Measurements from ENCODE around the gene ZNF638. TPM values are rescaled to one million over a fixed set of nuclear protein-coding genes. Genes with fewer than 3 reads are reported as not detected.

The ZNF638 gene
- total RNA-seq, 1 experiment from 2014 or later: 109 TPM

DNA sequence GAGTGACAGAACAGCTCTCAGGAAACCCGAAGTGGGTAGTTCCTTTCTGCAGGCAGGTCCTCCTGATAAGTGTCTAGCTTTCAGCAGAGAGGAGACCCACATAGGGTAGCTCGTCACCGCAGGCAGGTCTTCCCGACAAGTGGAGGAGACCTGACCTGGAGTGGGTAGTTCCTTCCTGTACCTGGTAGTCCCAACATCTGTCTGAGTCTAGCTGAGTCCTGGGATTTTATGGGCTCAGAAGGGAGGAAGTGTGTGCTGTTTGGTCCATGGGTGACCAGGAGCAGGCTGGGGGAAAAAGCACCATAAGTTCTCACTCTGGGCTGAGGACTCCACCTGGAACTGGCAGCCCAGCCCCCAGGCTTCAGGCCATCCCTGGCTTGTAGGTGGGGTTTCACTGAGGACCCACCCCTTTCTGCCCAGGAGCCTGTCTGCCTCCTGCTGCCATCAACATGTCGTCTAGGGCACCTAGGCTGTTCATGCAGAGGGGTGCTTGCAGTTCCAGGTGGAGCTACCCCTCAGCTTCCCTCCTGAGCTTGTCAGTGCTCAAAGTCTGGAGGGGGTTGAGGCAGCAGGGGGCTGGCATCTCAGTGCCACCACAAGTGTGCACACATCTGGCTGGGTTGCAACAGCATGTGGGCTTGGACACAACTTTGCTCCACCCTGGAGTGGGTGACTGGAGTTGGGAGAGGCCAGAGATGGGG, 131.2 kb downstream of the ZNF638 start (continued):
- TF ChIP-seq FOXP4 (CRISPR knock-in tag; IDR thresholded peaks at IDR 0.05) (no peak), ZNF317 (CRISPR knock-in tag; IDR thresholded peaks at IDR 0.05; ENCODE audit: borderline replicate concordance, low read depth) (no peak), EMX1 (CRISPR knock-in tag; IDR thresholded peaks at IDR 0.05) (no peak), NFYB (CRISPR knock-in tag; conservative IDR thresholded peaks at IDR 0.05; ENCODE audit: low read depth) (no peak), IRF2 (CRISPR knock-in tag; IDR thresholded peaks at IDR 0.05; ENCODE audit: borderline replicate concordance, low read depth) (no peak), PREB (CRISPR knock-in tag; IDR thresholded peaks at IDR 0.05; ENCODE audit: borderline replicate concordance) (no peak), SOX15 (CRISPR knock-in tag; IDR thresholded peaks at IDR 0.05) (no peak), NFE2L1 (CRISPR knock-in tag; IDR thresholded peaks at IDR 0.05) (no peak), ZNF532 (CRISPR knock-in tag; IDR thresholded peaks at IDR 0.05; ENCODE audit: borderline replicate concordance) (no peak)

DNA sequence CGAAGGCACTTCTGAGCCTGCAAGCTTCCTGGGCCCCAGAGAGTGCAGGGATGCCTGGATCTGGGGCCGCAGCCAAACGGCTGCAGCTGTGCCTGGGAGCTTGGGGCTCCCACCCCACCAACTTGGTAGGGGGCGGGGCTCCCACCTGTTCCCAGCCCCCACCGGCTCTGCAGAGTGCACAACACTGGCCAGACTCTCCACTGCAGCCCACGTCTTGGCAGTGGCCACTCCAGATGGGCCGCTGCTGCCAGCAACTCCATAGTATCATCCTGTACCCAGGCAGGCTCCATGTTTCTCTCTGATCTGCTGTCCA, 131.7 kb downstream of the ZNF638 start:
- CTCF ChIA-PET: interaction anchor here (3.5 to 10.8 kb wide), 3 partner anchors 10 to 49 kb away, joined by 32 to 116 read pairs (median 108); partner anchors contain the start of gene DYSF
- H3K4me1 Mint-ChIP-seq: peaks cover 34% of the 10 kb centered on the region
- TF ChIP-seq E2F5 (CRISPR knock-in tag; IDR thresholded peaks at IDR 0.05): no peak
- no peak for TF ChIP-seq ZNF671 (CRISPR knock-in tag; IDR thresholded peaks at IDR 0.05)
- no peak for TF ChIP-seq PREB (CRISPR knock-in tag; IDR thresholded peaks at IDR 0.05; ENCODE audit: borderline replicate concordance)
- no peak for TF ChIP-seq OVOL2 (CRISPR knock-in tag; IDR thresholded peaks at IDR 0.05; ENCODE audit: borderline replicate concordance)
- no peak for TF ChIP-seq RORB (CRISPR knock-in tag; IDR thresholded peaks at IDR 0.05)
- no peak for TF ChIP-seq KAT7 (CRISPR knock-in tag; IDR thresholded peaks at IDR 0.05; ENCODE audit: borderline replicate concordance)
- no peak for TF ChIP-seq ZNF317 (CRISPR knock-in tag; IDR thresholded peaks at IDR 0.05; ENCODE audit: borderline replicate concordance, low read depth)
- TF ChIP-seq, protein P1, sequence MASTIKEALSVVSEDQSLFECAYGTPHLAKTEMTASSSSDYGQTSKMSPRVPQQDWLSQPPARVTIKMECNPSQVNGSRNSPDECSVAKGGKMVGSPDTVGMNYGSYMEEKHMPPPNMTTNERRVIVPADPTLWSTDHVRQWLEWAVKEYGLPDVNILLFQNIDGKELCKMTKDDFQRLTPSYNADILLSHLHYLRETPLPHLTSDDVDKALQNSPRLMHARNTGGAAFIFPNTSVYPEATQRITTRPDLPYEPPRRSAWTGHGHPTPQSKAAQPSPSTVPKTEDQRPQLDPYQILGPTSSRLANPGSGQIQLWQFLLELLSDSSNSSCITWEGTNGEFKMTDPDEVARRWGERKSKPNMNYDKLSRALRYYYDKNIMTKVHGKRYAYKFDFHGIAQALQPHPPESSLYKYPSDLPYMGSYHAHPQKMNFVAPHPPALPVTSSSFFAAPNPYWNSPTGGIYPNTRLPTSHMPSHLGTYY (CRISPR knock-in tag; IDR thresholded peaks at IDR 0.05): no peak
- no peak for TF ChIP-seq HMGXB4 (CRISPR knock-in tag; IDR thresholded peaks at IDR 0.05)
- TF ChIP-seq ZNF219 (CRISPR knock-in tag; IDR thresholded peaks at IDR 0.05; ENCODE audit: borderline replicate concordance): no peak
- no peak overlapping the region for H3K27ac Mint-ChIP-seq
- peaks cover 40% of the 10 kb centered on the region for H3K27me3 Mint-ChIP-seq (ENCODE audit: low read depth)
- no peaks in the 10 kb centered on the region for H3K9me3 Mint-ChIP-seq
- H3K36me3 Mint-ChIP-seq: peaks cover 3% of the 10 kb centered on the region; the same call in 1 of the 2 replicates
- no peak for ATAC-seq
- POLR2A ChIA-PET: no interaction called here
- H3K4me3 Mint-ChIP-seq: no peak overlapping the region
- DNase-seq (ENCODE audit: low spot score): no peak
